Thoracic aorta (tissue), 2 donors: Measurements from ENCODE around the gene GNG7. TPM values are rescaled to one million over a fixed set of nuclear protein-coding genes. Genes with fewer than 3 reads are reported as not detected.
"Not testable (repeated sequence)": the region's sequence is repeated elsewhere in the genome, so short reads cannot be mapped to it uniquely, and the experiment has no call there.

ENCODE experiments used
- ATAC-seq: fragments of 150-250 bp; one replicate; pipeline ENCODE4 v1.8.0; 2017; ENCODE audit warnings: low read depth; ENCODE audit not compliant: insufficient number of reproducible peaks, low FRiP score
- DNase-seq: peaks from one replicate; pipeline ENCODE4 v3.0.0-alpha.2; 2020; ENCODE audit warnings: low spot score
- H3K27ac ChIP-seq, 2 donors: fragments of 200-600 bp; sonication (generic); 1 replicate in 1 of 2; 2 replicates in 1 of 2; pipeline ENCODE4 v1.5.1; 2016; ENCODE audit warnings: mild to moderate bottlenecking in 2 of 2, moderate library complexity in 2 of 2
- H3K27me3 ChIP-seq: fragments of 200-600 bp; sonication (generic); replicated peaks from 2 replicates; pipeline ENCODE4 v1.6.0; 2016; ENCODE audit warnings: mild to moderate bottlenecking; ENCODE audit not compliant: insufficient read depth
- H3K36me3 ChIP-seq: fragments of 200-600 bp; sonication (generic); one replicate; pipeline ENCODE4 v1.5.1; 2016
- H3K4me1 ChIP-seq, 2 donors: fragments of 200-600 bp; sonication (generic); 1 replicate in 1 of 2; 2 replicates in 1 of 2; pipeline versions ENCODE4 v1.5.1 to v1.6.0; 2016; ENCODE audit warnings: low read depth in 2 of 2, mild to moderate bottlenecking in 1 of 2; ENCODE audit not compliant: control insufficient read depth in 1 of 2
- H3K4me3 ChIP-seq: fragments of 200-600 bp; sonication (generic); 2 replicates; pipeline ENCODE4 v1.5.1; 2016; ENCODE audit warnings: mild to moderate bottlenecking
- H3K9me3 ChIP-seq: fragments of 200-600 bp; sonication (generic); 2 replicates; pipeline ENCODE4 v1.5.1; 2016
- CTCF ChIP-seq: fragments of 200-600 bp; sonication (generic); IDR thresholded peaks from one replicate; pipeline ENCODE4 v1.5.1; 2019; ENCODE audit warnings: antibody characterized with exemption
- total RNA-seq, 2 donors: library from RNA; depleted of rRNA; stranded (reverse); fragments of >200 nt; gene quantifications; one replicate each; pipeline versions ENCODE4 v1.1.0 to v1.2.3, GENCODE V29; 2016

Gene GNG7
- total RNA-seq, 2 donors from 2014 or later, result 2.3 to 3.2 TPM

GRCh38 chr19:2512523-2513431 is 189.7 kb downstream of the GNG7 start:
- Histone ChIP-seq H3K9me3 (no peaks in the 10 kb centered on the region), H3K27me3 (no peaks in the 10 kb centered on the region), H3K36me3 (no peaks in the 10 kb centered on the region), H3K4me3 (no peak overlapping the region), H3K4me1 (no peaks in the 10 kb centered on the region), H3K27ac (no peak overlapping the region)
- no peak for TF ChIP-seq CTCF
- ATAC-seq (no peak), DNase-seq (no peak)

GRCh38 chr19:2511991-2512390 is 190.5 kb downstream of the GNG7 start:
- TF ChIP-seq CTCF, result no peak
- H3K27ac ChIP-seq, result no peak overlapping the region
- H3K4me1 ChIP-seq, result peaks cover 0 to 2% of the 10 kb centered on the region in 2 donors
- no peaks in the 10 kb centered on the region for H3K36me3 ChIP-seq
- DNase-seq (no peak), ATAC-seq (no peak)
- H3K9me3 ChIP-seq, result no peaks in the 10 kb centered on the region
- no peak overlapping the region for H3K4me3 ChIP-seq
- no peaks in the 10 kb centered on the region for H3K27me3 ChIP-seq

- H3K4me3 ChIP-seq, result no peak overlapping the region
- no peak for TF ChIP-seq CTCF
- ATAC-seq (no peak), DNase-seq (no peak)
- no peak overlapping the region for H3K27ac ChIP-seq
- no peaks in the 10 kb centered on the region for H3K36me3 ChIP-seq
- no peaks in the 10 kb centered on the region for H3K9me3 ChIP-seq
- no peaks in the 10 kb centered on the region for H3K27me3 ChIP-seq
- H3K4me1 ChIP-seq, result peaks cover 0 to 6% of the 10 kb centered on the region in 2 donors
Measured at GRCh38 chr19:2511570-2511969, 190.9 kb downstream of the GNG7 start.

- Histone ChIP-seq H3K9me3 (no peaks in the 10 kb centered on the region), H3K27ac (no peak overlapping the region), H3K36me3 (no peaks in the 10 kb centered on the region), H3K27me3 (no peaks in the 10 kb centered on the region), H3K4me3 (no peak overlapping the region), H3K4me1 (peaks cover 0 to 8% of the 10 kb centered on the region in 2 donors)
- ATAC-seq (no peak), DNase-seq (no peak)
- no peak for TF ChIP-seq CTCF
Measured at GRCh38 chr19:2509096-2509495, 193.4 kb downstream of the GNG7 start.

DNA sequence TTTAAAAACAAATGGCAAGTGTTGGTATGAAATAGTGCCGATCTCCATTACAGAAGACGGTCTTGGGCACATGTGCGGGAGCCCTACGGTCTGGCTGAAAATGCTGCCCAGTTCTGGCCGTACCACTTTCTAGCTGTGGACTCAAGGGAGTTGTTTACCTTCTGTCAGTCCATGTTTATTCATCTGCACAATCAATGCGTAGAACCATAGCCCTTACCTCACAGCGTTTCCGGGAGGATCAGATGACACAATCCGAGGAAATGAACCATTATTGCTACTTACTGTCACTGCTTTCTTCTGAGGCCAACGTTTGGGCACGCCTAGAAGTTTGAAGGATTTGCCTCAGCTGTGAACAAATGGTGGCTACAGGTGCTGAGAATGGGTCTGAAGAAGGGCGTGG is 195.4 kb downstream of the GNG7 start:
- no peaks in the 10 kb centered on the region for H3K36me3 ChIP-seq
- no peaks in the 10 kb centered on the region for H3K27me3 ChIP-seq
- peak; percentile 51 for ATAC-seq
- H3K4me1 ChIP-seq, result peaks cover 0 to 8% of the 10 kb centered on the region in 2 donors
- peak overlapping the region; percentile 49 for H3K4me3 ChIP-seq
- no peak for TF ChIP-seq CTCF
- no peaks in the 10 kb centered on the region for H3K9me3 ChIP-seq
- no peak for DNase-seq
- no peak overlapping the region for H3K27ac ChIP-seq

DNA sequence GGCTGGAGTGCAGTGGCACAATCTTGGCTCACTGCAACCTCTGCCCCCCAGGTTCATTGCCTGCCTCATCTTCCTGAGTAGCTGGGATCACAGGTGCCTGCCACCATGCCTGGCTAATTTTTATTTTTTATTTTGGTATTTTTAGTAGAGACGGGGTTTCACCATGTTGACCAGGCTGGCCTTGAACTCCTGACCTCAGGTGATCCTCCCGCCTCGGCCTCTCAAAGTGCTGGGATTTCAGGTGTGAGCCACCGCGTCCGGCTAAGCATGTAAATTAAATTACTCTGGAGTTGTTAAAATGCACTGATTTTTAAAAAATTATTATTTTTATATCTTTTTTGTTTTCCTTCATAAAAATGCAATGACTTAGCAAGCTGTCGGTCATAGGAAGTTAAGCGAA is 195.8 kb downstream of the GNG7 start:
- H3K4me3 ChIP-seq, result peak overlapping the region; percentile 49
- H3K4me1 ChIP-seq, H3K27me3 ChIP-seq, H3K27ac ChIP-seq, DNase-seq, ATAC-seq, H3K9me3 ChIP-seq, H3K36me3 ChIP-seq: not testable (repeated sequence)
